ENCODE data around the gene EIF5B. TPM values are rescaled to one million over a fixed set of nuclear protein-coding genes. Genes with fewer than 3 reads are reported as not detected.

EIF5B gene
- total RNA-seq, 1 experiment from 2014 or later: 58.1 TPM

- no peak overlapping the region for H3K27ac Mint-ChIP-seq
- H3T11ph ChIP-seq (ENCODE audit: low read length): no peak overlapping the region
- H2AK5ac ChIP-seq (ENCODE audit: insufficient read length, low read length): no peak overlapping the region
- H2BK15ac ChIP-seq (ENCODE audit: low read depth, low read length): no peak overlapping the region
- H3K14ac ChIP-seq (ENCODE audit: insufficient read depth, low read length): no peak overlapping the region
- H3K27me3 ChIP-seq (ENCODE audit: insufficient read depth, low read length): no peaks in the 10 kb centered on the region
- H3K9ac ChIP-seq (ENCODE audit: extremely low read depth, insufficient read length, low read length): no peak overlapping the region
- H2BK5ac ChIP-seq (ENCODE audit: insufficient read length, low read length): no peak overlapping the region
- H3K4ac ChIP-seq (ENCODE audit: low read depth, low read length): no peak overlapping the region
- H3K4me3 Mint-ChIP-seq: no peak overlapping the region
- no CpG with 5 or more reads among the region's 3 CpGs for WGBS (ENCODE audit: extremely low coverage, insufficient read length, low lambda C conversion rate)
- no peaks in the 10 kb centered on the region for H3K4me1 Mint-ChIP-seq
- no peak overlapping the region for H4K5ac ChIP-seq (ENCODE audit: insufficient read length, low read depth, low read length)
- no peak for TF ChIP-seq CTCF (conservative IDR thresholded peaks at IDR 0.05)
- no peak overlapping the region for H3K23ac ChIP-seq (ENCODE audit: insufficient read length, low read depth, low read length)
- no peak overlapping the region for H2BK120ac ChIP-seq (ENCODE audit: low read depth, low read length, poor library complexity, severe bottlenecking)
- H3K27ac ChIP-seq (ENCODE audit: insufficient read length, low read depth, low read length): no peak overlapping the region
- no peaks in the 10 kb centered on the region for H4K20me1 ChIP-seq (ENCODE audit: control insufficient read depth, insufficient read depth, insufficient read length)
- peaks cover 12 to 54% (median 40%) of the 10 kb centered on the region in 3 experiments for H3K36me3 Mint-ChIP-seq (ENCODE audit: insufficient read depth in 1 of 3, low read depth in 3 of 3)
- H2BK12ac ChIP-seq (ENCODE audit: insufficient read length, low read depth, low read length): no peak overlapping the region
- H3K79me1 ChIP-seq (ENCODE audit: insufficient read depth, low read depth, low read length, poor library complexity, severe bottlenecking): no peaks in the 10 kb centered on the region
- no peak overlapping the region for H2AFZ ChIP-seq (ENCODE audit: low read length)
- H3K27me3 Mint-ChIP-seq (ENCODE audit: low read depth): no peaks in the 10 kb centered on the region
- no peak overlapping the region for H3K4me2 ChIP-seq (ENCODE audit: insufficient read depth, insufficient read length, low read length)
- no peak overlapping the region for H3K56ac ChIP-seq (ENCODE audit: insufficient read length, low read depth, low read length)
- no peaks in the 10 kb centered on the region for H3K9me3 Mint-ChIP-seq
- H3K79me2 ChIP-seq (ENCODE audit: insufficient read depth, low read length): no peaks in the 10 kb centered on the region
- no peak overlapping the region for H2BK20ac ChIP-seq (ENCODE audit: low read depth, low read length, poor library complexity, severe bottlenecking)
- no peaks in the 10 kb centered on the region for H3K9me3 ChIP-seq (ENCODE audit: control insufficient read depth, low read depth, low read length)
- H3K23me2 ChIP-seq (ENCODE audit: insufficient read length, low read depth, low read length, poor library complexity, severe bottlenecking): no peaks in the 10 kb centered on the region
- no peak overlapping the region for H4K91ac ChIP-seq (ENCODE audit: insufficient read length, low read depth, low read length)
- H4K8ac ChIP-seq (replicated peaks; ENCODE audit: insufficient read length, low read depth, low read length): no peak overlapping the region
- H3K4me1 ChIP-seq (ENCODE audit: insufficient read depth, low read length): no peaks in the 10 kb centered on the region
- no peak for DNase-seq
- H3K18ac ChIP-seq (ENCODE audit: insufficient read length, low read depth, low read length): no peak overlapping the region
Observed at GRCh38 chr2:99389946-99390345, 52.8 kb downstream of the EIF5B start.
